GM18508 (cell line): ENCODE results near the gene GRIK5.
"Not testable (repeated sequence)": the region's sequence is repeated elsewhere in the genome, so short reads cannot be mapped to it uniquely, and the experiment has no call there.

ENCODE experiments used
- ATAC-seq: cut with Tn5 transposase; IDR thresholded peaks from one replicate; pipeline ENCODE4 v1.9.1; 2021; ENCODE audit warnings: moderate number of reproducible peaks; ENCODE audit not compliant: insufficient read depth, unreplicated experiment

GRIK5 gene, protein sequence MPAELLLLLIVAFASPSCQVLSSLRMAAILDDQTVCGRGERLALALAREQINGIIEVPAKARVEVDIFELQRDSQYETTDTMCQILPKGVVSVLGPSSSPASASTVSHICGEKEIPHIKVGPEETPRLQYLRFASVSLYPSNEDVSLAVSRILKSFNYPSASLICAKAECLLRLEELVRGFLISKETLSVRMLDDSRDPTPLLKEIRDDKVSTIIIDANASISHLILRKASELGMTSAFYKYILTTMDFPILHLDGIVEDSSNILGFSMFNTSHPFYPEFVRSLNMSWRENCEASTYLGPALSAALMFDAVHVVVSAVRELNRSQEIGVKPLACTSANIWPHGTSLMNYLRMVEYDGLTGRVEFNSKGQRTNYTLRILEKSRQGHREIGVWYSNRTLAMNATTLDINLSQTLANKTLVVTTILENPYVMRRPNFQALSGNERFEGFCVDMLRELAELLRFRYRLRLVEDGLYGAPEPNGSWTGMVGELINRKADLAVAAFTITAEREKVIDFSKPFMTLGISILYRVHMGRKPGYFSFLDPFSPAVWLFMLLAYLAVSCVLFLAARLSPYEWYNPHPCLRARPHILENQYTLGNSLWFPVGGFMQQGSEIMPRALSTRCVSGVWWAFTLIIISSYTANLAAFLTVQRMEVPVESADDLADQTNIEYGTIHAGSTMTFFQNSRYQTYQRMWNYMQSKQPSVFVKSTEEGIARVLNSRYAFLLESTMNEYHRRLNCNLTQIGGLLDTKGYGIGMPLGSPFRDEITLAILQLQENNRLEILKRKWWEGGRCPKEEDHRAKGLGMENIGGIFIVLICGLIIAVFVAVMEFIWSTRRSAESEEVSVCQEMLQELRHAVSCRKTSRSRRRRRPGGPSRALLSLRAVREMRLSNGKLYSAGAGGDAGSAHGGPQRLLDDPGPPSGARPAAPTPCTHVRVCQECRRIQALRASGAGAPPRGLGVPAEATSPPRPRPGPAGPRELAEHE

DNA sequence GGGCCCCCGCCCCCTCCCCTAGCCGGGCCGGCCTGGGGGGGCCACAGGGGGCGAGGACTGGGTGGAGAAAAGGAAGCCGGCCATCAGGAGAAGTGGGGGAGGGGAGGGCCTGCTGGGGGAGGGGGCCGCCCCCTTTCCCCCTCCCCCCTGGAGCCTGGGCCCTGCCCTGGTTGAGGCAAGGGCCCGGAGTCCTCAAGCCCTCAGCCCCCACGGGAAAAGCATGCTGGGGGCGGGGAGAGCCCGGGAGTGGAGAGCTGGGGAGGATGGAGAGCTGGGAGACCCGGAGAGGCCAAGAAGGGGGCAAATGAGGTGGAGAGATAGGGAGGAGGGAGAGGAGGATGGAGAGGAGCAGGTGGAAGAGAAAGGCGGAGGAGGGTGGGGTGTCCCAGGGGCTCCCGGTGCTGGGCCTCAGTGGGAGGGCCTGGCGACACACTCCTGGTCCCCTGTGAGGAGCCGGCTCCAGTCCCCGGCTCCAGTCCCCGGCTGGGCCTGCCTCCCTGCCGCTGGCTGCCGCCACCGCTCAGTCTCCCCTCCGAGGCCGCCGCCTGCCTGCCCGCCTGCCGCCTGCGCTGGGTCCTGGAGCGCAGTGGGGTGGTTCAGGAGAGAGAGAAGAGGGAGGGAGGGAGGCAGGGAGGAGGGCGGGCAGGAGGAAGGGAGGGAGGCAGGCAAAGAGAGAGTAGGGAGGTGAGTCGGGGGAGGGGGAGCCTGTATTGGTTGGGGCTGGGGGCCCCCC is at the start of gene GRIK5:
GRIK5 (minus strand) TSS at position 588 of the 733 bp plus-strand sequence. CDS start 4,436 bp downstream, outside the sequence.
- no peak for ATAC-seq

DNA sequence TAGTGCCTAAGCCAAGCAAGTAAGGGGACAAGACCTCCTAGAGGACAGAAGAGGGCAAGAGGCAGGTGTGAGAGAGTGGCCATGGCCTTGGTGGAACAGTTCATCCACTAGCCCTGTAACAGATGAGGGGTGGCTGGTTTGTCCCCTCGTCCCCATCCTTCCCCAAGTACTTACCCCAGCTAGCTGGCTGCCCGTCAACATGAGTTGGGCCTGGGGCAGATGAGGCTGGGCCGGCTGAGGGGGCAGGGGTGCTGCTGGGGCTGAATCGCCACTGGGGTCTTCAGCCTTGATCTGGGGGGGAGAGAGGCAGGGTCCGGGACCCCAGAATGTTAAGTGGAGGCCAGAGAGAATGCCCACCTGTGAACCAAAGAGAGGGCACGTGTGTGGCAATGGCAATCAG is 47.1 kb upstream of the GRIK5 start:
- ATAC-seq, result no peak

DNA sequence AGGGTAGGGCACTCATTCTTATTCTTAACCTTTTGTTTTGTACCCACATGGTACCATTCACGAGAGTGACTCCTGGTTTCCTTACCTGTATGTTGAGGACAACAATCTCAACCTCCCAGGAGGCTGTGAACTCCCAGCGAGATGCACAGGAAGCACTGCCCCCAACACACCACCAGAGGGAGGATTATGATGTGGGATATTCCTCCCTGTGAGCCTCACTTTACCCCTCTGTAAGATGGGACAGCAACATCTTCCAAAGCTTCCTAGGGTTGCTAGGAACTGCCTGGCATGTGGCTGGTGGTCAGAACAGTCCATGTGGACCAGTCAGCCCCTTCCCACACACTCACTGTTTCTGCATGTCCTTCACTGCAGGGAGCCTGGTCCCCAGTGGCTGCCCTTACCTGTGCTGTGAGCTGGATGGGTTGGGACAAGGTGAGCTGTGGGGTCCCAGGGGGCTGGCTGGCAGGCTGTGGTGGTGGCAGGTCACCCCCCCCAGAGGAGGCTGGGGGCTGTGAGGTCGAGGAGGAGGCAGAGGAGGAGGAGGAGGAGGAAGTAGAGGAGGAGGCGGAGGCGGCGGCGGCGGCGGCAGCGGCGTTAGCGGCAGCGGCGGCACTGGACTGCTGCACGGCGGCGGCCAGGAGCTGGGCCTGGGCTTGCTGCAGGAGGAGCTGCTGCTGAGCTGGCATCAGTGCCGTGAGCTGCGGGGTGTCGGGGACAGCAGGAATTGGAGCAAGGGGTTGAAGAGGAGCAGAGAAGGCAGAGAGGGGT is 46.5 kb upstream of the GRIK5 start:
- ATAC-seq, result no peak

DNA sequence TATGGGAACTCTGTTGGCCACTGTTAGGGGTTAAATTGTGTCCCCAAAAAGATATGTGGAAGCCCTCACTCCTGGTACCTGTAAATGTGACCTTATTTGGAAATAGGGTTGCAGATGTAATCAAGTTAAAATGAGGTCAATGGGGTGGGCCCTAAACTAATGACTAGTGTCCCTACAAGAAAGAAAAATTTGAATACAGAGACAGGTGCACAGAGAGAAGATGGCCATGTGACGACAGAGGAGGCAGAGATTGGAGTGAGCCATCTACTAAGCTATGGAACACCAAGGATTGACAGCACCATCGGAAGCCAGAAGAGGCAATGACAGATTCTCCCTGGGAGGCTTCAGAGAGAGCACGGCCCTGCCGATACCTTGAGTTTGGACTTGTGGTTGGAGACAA is 45.7 kb upstream of the GRIK5 start:
- no peak for ATAC-seq

DNA sequence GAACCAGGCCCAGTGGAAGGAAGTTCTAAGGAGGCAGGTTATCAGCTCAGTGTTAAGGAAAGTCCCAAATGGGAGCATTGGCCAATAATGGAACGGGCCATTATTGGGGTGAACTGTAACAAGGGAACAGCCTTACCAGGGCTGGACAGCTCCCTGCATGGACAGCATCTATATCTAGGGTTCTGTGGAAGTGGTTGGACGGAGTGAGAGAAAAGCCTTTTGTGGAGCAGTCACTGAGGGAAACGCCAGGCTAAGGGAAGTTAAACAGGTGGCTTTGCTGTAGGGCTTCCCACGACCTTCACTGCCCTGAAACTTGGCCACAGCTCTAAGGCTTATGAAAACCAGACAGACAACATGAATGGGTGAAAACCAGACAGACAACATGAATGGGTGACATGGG is 45.2 kb upstream of the GRIK5 start:
- ATAC-seq, result no peak

DNA sequence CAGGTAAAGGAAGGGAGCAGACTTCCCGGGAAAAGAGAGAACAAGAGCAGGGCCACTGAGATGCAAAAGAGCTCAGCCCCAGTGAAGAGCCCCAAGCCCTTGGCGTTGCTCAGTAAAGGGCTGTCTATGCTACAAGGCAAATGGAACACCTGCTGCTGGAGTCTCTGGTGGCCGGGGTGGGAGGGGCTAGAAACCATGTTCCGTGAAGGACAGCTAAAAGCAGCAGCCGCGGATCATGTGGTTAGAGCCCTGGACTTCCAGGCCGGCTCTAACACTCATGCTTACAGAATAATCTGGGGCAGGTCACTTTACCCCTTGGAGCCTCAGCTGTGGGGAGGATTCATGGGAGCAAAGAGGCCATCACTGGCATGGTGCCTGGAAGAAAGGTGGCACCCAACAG is 44.4 kb upstream of the GRIK5 start:
- ATAC-seq, result no peak

DNA sequence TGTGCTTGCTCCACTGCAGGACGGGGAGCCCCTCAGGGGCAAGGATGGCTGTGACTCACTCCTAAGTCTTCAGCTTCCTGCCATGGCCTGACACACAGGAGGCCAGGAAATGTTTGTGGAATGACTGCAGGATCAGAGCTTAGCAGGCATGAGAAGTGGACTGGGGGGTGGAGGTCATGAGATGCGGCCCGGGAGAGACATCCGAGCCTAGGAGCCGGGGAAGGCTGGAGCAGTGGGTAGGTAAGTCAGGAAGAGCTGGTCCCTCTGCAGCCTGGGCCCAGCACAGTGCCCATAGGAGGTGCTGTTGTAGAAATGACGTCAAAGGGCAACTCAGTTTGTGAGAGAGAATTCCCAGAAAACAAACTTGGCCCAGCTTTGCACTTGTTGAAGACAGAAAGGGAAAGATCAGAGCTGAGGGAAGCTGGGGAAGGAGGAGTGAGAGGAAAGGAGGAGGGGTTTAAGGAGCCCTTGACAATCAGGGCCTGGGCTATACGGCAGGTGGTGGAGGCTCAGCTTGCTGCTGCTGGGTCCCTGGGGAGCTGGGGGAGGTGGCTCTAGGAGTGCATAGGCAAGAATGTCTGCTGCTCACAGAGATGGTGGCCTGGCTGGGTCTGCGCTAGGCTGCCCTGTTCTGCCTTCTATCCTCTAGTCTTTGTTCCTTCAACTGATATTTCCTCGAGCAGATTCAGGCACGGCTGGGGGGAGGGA is 43.8 kb upstream of the GRIK5 start:
- ATAC-seq, result no peak

DNA sequence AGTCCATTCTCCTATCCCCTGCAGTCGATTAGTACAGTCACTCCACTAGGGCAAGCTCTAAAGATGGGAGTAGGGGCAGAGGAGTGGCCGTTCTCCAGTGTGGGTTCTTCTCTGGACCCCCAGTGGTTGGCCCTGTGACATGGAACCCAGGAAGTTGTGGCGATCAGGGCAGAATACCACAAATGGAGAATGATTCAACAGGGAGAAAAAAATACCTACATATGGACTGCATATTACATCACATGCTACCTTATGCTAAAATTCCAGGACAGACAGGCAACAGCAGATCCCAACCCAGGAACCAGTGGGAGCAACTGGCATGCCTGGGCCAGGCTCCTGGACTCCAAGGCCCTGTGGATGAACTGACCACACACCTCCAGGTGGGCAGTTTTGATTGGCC is 41.8 kb upstream of the GRIK5 start:
- ATAC-seq, result no peak

DNA sequence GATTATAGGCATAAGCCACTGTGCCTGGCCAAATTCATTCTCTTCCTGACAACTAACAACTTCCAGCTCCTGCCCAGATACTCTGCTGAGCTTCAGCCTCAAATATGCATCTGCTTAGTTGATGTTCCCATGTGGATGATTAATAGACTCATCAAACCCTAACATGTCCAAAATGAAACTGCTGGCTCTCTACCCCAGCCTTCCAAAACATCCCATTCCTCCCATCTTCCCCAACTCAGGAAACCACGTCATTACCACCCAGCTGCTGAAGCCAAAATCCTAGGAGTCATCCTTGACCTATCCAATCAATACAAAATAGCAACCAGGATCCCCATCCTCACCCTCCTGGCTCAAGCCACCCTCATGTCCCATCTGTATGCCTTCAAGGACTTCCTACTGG is 41.4 kb upstream of the GRIK5 start:
- no peak for ATAC-seq

DNA sequence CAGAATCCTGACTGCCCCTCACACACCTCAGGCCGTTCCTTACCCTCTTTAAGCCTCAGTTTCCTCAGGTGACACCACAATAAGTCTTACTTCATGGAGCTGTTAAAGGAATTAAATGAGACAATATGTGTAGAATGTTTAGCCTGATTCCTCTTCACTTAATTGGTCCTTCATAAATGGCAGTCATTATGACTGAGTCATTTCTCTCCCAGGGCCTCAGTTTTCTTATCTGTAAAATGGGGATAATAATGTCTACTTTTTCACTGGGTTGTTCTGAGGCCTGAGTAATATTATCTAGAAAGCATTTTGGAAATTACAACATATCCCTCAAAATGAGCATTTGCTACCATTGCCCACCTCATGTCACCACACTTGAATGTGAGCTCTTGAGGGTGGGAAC is 40.7 kb upstream of the GRIK5 start:
- no peak for ATAC-seq

DNA sequence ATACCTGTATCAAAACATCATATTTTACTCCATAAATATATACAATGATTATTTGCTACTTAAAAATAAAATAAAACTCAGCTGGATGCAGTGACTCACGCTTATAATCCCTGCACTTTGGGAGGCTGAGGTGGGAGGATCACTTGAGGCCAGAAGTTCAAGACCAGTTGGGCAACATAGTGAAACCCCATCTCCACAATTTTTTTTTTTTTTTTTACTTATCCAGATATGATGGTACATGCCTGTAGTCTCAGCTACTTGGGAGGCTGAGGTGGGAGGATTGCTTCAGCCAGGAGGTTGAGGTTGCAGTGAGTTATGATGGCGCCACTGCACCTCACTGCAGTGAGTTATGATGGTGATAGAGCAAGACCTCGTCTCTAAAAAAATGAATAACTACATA is 39.9 kb upstream of the GRIK5 start:
- no peak for ATAC-seq

DNA sequence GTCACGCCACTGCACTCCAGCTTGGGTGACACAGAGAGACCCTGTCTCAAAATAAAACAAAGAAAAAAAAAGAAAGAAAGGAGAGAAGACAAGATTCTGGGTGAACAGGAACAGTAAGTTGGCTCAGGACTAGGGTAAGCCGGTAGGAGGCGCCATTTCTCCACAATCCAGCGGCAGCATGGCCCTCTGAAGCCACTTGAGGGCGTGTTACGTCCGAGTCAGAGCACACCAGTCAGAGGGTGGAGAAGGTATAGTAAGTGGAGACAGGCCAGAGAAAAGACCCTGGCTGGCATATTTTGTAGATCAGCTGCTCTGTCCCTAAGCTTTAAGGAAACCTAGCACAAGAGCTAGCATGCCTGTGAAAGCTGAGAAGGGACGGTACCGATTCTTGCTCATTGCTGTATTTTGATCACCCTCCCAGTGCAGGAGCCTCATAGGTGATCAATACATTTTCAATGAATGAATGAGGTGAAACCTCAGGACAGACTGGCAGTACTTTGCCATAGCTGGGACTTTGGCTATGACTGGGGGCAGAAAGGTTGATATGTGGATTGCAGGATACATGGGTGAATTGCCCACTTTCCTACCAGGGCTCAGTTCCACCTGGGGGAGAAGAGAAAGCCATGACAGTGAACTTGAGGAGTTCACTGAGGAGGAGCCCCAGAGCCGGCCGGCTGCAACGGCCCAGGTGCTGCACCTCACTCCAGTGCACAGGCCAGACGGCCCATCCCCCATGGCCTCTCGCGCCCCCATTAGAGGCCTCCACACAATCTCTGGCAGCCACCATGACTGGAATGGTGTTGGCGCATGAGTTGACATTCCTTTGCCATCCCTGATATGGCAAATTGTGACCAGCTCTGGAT is 38.8 kb upstream of the GRIK5 start:
- no peak for ATAC-seq

DNA sequence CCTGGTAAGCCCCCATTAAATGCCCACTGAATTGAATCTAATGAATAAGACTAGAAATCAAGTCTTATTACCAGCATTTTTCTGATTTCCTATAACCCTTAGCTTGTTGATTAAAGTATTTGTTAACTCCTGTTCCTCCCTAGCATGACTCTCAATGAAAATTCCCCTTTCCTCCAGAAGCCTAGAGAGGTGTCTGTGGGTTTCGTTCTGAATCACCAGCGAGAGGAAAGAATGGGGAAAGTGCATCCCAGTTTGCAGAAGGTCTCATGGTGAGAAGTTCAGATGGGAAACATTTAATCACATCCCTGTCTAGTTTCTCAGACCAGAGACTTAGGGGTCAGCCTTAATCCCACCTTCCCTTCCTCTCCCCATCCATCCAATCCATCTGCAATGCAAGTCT is 35.4 kb upstream of the GRIK5 start:
- ATAC-seq, result no peak

DNA sequence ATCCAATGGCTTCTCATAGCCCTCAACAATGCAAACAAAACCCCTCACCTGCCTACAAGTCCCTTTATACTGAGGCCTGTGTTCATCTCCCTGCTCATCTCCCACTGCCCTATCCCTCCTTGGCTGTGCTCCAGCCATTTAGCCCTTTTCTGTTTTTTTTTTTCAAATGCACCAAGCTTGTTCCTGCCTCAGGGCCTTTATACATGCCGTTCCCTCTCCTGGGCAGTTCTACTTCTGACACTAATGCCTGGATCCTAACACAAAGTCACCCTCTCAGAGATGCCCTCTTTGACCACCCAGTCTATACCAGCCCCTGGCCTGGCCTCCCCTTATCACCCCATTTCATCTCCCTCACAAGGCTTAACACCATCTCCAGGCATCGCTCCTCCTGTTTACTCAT is 32.9 kb upstream of the GRIK5 start:
- no peak for ATAC-seq

DNA sequence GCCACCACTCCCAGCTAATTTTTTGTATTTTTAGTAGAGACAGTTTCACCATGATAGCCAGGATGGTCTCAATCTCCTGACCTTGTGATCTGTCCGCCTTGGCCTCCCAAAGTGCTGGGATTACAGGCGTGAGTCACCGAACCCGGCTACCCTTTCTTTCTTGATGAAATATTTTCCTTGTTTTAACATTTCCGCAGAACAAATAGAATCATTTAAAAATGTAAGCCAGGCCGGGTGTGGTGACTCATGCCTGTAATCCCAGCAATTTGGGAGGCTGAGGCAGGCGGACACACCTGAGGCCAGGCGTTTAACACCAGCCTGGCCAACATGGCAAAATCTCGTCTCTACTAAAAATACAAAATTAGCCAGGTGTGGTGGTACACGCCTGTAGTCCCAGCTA is 30.2 kb upstream of the GRIK5 start:
- ATAC-seq, result not testable (repeated sequence)

DNA sequence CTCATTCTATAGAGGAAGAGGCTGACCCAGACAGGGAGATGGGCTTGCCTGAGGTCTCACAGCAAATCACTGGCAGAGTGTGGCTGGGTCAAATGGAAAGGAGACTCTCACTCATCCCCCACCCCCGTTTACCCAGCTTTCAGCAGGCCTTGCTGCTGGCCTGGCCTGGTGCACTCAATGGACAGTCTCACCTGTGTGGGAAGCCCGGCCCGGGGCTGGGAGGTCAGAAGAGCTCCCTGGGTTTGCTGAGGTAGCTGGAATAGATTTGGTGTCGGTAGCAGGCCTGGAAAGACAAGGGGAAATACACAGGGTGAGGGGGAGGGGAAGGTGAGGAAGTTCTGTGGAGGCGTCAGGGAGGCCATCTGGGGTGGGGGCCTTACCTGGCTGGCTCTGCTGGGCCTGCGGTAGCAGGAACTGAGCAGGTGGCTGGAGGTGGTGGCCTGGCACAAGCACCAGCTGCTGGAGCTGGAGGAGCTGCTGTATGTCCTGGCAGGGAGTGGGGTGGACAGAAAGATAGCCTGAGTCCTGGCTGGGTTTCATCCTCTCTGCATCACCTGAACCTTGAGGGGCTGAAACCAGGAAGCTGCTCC is 29.4 kb upstream of the GRIK5 start:
- no peak for ATAC-seq

DNA sequence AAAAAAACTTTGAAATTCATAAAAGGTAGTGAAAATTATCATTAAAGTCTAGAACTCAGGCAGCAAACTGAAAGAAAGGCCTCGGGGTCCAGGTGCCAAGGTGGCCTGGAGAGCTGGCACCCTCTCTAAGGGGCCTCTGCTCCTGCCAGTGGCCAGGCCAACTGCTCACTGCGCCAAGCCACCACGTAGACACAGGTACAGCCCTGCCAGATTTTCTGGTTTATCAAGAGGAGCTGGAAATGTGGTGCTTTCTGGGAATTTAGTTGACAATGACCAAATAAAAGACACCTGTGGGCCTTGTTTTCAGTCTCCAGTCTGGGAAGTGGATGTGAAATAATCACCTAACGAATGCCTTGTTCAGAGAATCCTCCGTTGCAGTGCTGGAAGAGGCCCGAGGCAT is 28.8 kb upstream of the GRIK5 start:
- ATAC-seq, result no peak

DNA sequence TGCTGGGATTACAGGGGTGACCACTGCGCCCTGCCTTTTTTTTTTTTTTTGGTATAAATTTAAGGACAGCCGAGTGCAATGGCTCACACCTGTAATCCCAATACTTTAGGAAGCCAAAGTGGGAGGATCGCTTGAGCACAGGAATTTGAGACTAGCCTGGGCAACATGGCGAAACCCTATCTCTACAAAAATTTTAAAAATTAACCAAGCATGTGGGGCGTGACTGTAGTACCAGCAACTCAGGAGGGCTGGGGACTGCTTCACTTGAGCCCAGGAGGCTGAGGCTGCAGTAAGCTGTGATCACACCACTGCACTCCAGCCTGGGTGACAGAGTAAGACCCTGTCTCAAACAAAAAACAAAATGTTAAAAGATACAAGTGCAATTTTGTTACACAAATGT is 27.5 kb upstream of the GRIK5 start:
- ATAC-seq, result no peak
